ENCODE data around the gene MOV10. TPM values are rescaled to one million over a fixed set of nuclear protein-coding genes. Genes with fewer than 3 reads are reported as not detected.

MOV10 gene
- total RNA-seq, 6 donors from 2014 or later = 26.5 to 161 (median 56.0) TPM

GRCh38 chr1:112711041-112711440 lies 36.6 kb downstream of the MOV10 start:
- Histone ChIP-seq H3K4me3 (no peak overlapping the region), H3K27me3 (no peaks in the 10 kb centered on the region), H3K27ac (no peak overlapping the region), H3K36me3 (no peaks in the 10 kb centered on the region), H3K9me3 (no peaks in the 10 kb centered on the region), H3K4me1 (peaks cover 11 to 31% (median 28%) of the 10 kb centered on the region in 4 donors)
- TF ChIP-seq POLR2AphosphoS5 (IDR thresholded peaks at IDR 0.05) (no peak), CTCF (IDR thresholded peaks at IDR 0.05) (no peak), EP300 (IDR thresholded peaks at IDR 0.05) (no peak), POLR2A (IDR thresholded peaks at IDR 0.05) (no peak)
- ATAC-seq (ENCODE audit: low FRiP score in 2 of 2) = no peak
- 70 to 81% methylated on average over 6 to 7 of the region's 7 CpGs for WGBS, 2 donors
- DNase-seq = no peak

- peaks cover 13 to 34% (median 28%) of the 10 kb centered on the region in 4 donors for H3K4me1 ChIP-seq
- DNase-seq (no peak), ATAC-seq (ENCODE audit: low FRiP score in 2 of 2) (no peak)
- WGBS, 2 donors = 78 to 79% methylated on average over 10 to 11 of the region's 11 CpGs
- no peak overlapping the region for H3K27ac ChIP-seq
- H3K9me3 ChIP-seq = no peaks in the 10 kb centered on the region
- no peak overlapping the region for H3K4me3 ChIP-seq
- no peaks in the 10 kb centered on the region for H3K36me3 ChIP-seq
- TF ChIP-seq POLR2AphosphoS5 (IDR thresholded peaks at IDR 0.05) = no peak
- TF ChIP-seq POLR2A (IDR thresholded peaks at IDR 0.05) = no peak
- TF ChIP-seq CTCF (IDR thresholded peaks at IDR 0.05) = no peak
- no peak for TF ChIP-seq EP300 (IDR thresholded peaks at IDR 0.05)
- no peaks in the 10 kb centered on the region for H3K27me3 ChIP-seq
These were observed 37.2 kb downstream of the MOV10 start for GRCh38 chr1:112711670-112712069.

GRCh38 chr1:112712191-112712590 lies 37.7 kb downstream of the MOV10 start:
- H3K27me3 ChIP-seq = no peaks in the 10 kb centered on the region
- H3K4me3 ChIP-seq = no peak overlapping the region
- no peaks in the 10 kb centered on the region for H3K9me3 ChIP-seq
- no peak overlapping the region for H3K27ac ChIP-seq
- peaks cover 13 to 34% (median 28%) of the 10 kb centered on the region in 4 donors for H3K4me1 ChIP-seq
- 89 to 92% methylated on average over 7 of the region's 7 CpGs for WGBS, 2 donors
- DNase-seq (no peak), ATAC-seq (ENCODE audit: low FRiP score in 2 of 2) (no peak)
- TF ChIP-seq EP300 (IDR thresholded peaks at IDR 0.05) (no peak), POLR2AphosphoS5 (IDR thresholded peaks at IDR 0.05) (no peak), POLR2A (IDR thresholded peaks at IDR 0.05) (no peak), CTCF (IDR thresholded peaks at IDR 0.05) (no peak)
- no peaks in the 10 kb centered on the region for H3K36me3 ChIP-seq

GRCh38 chr1:112712701-112713128 lies 38.3 kb downstream of the MOV10 start:
- no peaks in the 10 kb centered on the region for H3K27me3 ChIP-seq
- 84 to 86% methylated on average over 8 to 9 of the region's 9 CpGs for WGBS, 2 donors

More at GRCh38 chr1:112712701-112713128, 38.3 kb downstream of the MOV10 start:
- no peak overlapping the region for H3K4me3 ChIP-seq
- H3K9me3 ChIP-seq = no peaks in the 10 kb centered on the region
- peaks cover 10 to 29% (median 24%) of the 10 kb centered on the region in 4 donors for H3K4me1 ChIP-seq
- H3K36me3 ChIP-seq = no peaks in the 10 kb centered on the region
- DNase-seq (no peak), ATAC-seq (ENCODE audit: low FRiP score in 2 of 2) (no peak)
- no peak overlapping the region for H3K27ac ChIP-seq
- TF ChIP-seq CTCF (IDR thresholded peaks at IDR 0.05) (no peak), EP300 (IDR thresholded peaks at IDR 0.05) (no peak), POLR2AphosphoS5 (IDR thresholded peaks at IDR 0.05) (no peak), POLR2A (IDR thresholded peaks at IDR 0.05) (no peak)
